HepG2 (cell line): ENCODE results near the gene SRP19. TPM values are rescaled to one million over a fixed set of nuclear protein-coding genes. Genes with fewer than 3 reads are reported as not detected.

Experiments
- ATF3 ChIP-seq: sonication (generic); formaldehyde crosslinking; IDR thresholded peaks from 2 replicates; pipeline ENCODE4 v1.4.0; 2020; ENCODE audit warnings: missing genetic modification reagents
- CCDC6 ChIP-seq: sonication (generic); formaldehyde crosslinking; IDR thresholded peaks from 2 replicates; pipeline ENCODE4 v1.8.1; 2022; ENCODE audit warnings: mild to moderate bottlenecking, missing genetic modification reagents, moderate library complexity
- DMTF1 ChIP-seq: sonication (generic); formaldehyde crosslinking; IDR thresholded peaks from 2 replicates; pipeline ENCODE4 v1.4.0; 2020; ENCODE audit warnings: mild to moderate bottlenecking, missing genetic modification reagents
- HDAC2 ChIP-seq: sonication (generic); formaldehyde crosslinking; IDR thresholded peaks from 2 replicates; pipeline ENCODE4 v1.4.0; 2020; ENCODE audit warnings: missing genetic modification reagents
- HHEX ChIP-seq: IDR thresholded peaks from 2 replicates; pipeline ENCODE4 v1.6.1; 2016; ENCODE audit warnings: control low read depth
- LRRFIP1 ChIP-seq: sonication (generic); formaldehyde crosslinking; conservative IDR thresholded peaks from 2 replicates; pipeline ENCODE4 v1.4.0; 2020; ENCODE audit warnings: missing genetic modification reagents
- SOX5 ChIP-seq: IDR thresholded peaks from 2 replicates; pipeline ENCODE4 v1.6.1; 2016; ENCODE audit warnings: borderline replicate concordance
- SP140L ChIP-seq: sonication (generic); formaldehyde crosslinking; IDR thresholded peaks from 2 replicates; pipeline ENCODE4 v1.4.0; 2020; ENCODE audit warnings: missing genetic modification reagents, borderline replicate concordance
- TFE3 ChIP-seq: IDR thresholded peaks from 2 replicates; pipeline ENCODE4 v1.6.1; 2016
- THAP11 ChIP-seq: IDR thresholded peaks from 2 replicates; pipeline ENCODE4 v1.6.1; 2016; ENCODE audit warnings: missing biosample characterization, missing genetic modification reagents
- XRCC5 ChIP-seq: fragments of 200-400 bp; formaldehyde crosslinking; optimal IDR thresholded peaks from 2 replicates; pipeline ENCODE3; 2017; ENCODE audit warnings: mild to moderate bottlenecking, low read length
- ZNF101 ChIP-seq: sonication (generic); formaldehyde crosslinking; IDR thresholded peaks from 2 replicates; pipeline ENCODE4 v1.4.0; 2020; ENCODE audit warnings: mild to moderate bottlenecking, low read depth, missing genetic modification reagents, borderline replicate concordance
- ZNF251 ChIP-seq: sonication (generic); formaldehyde crosslinking; IDR thresholded peaks from 2 replicates; pipeline ENCODE4 v1.9.0; 2021; ENCODE audit warnings: mild to moderate bottlenecking, missing genetic modification reagents
- ZNF431 ChIP-seq: sonication (generic); formaldehyde crosslinking; IDR thresholded peaks from 2 replicates; pipeline ENCODE4 v1.9.0; 2022; ENCODE audit warnings: missing genetic modification reagents, low read depth, mild to moderate bottlenecking, borderline replicate concordance
- ZNF619 ChIP-seq: sonication (generic); formaldehyde crosslinking; IDR thresholded peaks from 2 replicates; pipeline ENCODE4 v1.4.0; 2020; ENCODE audit warnings: mild to moderate bottlenecking, missing genetic modification reagents
- ZNF687 ChIP-seq: sonication (generic); formaldehyde crosslinking; IDR thresholded peaks from 2 replicates; pipeline ENCODE4 v1.5.1; 2020; ENCODE audit warnings: mild to moderate bottlenecking, missing genetic modification reagents, moderate library complexity
- ZNF709 ChIP-seq: sonication (generic); formaldehyde crosslinking; IDR thresholded peaks from 2 replicates; pipeline ENCODE4 v1.5.0; 2020; ENCODE audit warnings: mild to moderate bottlenecking, missing genetic modification reagents
- ZNF75D ChIP-seq: sonication (generic); formaldehyde crosslinking; IDR thresholded peaks from 2 replicates; pipeline ENCODE4 v1.8.1; 2023; ENCODE audit warnings: missing genetic modification reagents, mild to moderate bottlenecking, borderline replicate concordance
- polyA plus RNA-seq, 8 experiments: library from polyadenylated mRNA; depleted of rRNA in 3 of 8; stranded (reverse) in 7 of 8; unstranded in 1 of 8; fragments of >200 nt; fragmentation: Illumina TruSeq in 4 of 8; extraction: Trizol in 4 of 8; gene quantifications; 2 replicates each; pipeline versions ENCODE4 v1.2.1 to v1.2.3, GENCODE V29; 2011 to 2016; ENCODE audit warnings: low read depth in 4 of 8, missing spikeins in 1 of 8, mixed read lengths in 1 of 8; ENCODE audit not compliant: insufficient read depth in 1 of 8
- total RNA-seq, 5 experiments: library from RNA; depleted of rRNA; stranded (reverse); fragments of >200 nt; fragmentation: Illumina TruSeq; extraction: Trizol; gene quantifications; 2 replicates each; pipeline ENCODE4 v1.2.3, GENCODE V29; 2016; ENCODE audit warnings: low read depth in 1 of 5

Gene SRP19
- total and polyA plus RNA-seq, 2 of the 13 experiments (the other 11 are each of a cell fraction or from before 2014, with no cell fraction given) = 46.9 to 143 TPM

GRCh38 chr5:112860929-112861637 lies at the start of gene SRP19 (continued):
- TF ChIP-seq TFE3 (peak; percentile 90), LRRFIP1 (CRISPR knock-in tag) (no peak; the same call in 1 of the 2 replicates), XRCC5 (peak; percentile 48), ZNF101 (CRISPR knock-in tag) (no peak), SP140L (CRISPR knock-in tag) (no peak), ZNF251 (CRISPR knock-in tag) (no peak), THAP11 (peak; percentile 91), ZNF619 (CRISPR knock-in tag) (no peak), ZNF709 (CRISPR knock-in tag) (peak; percentile 96), ZNF431 (CRISPR knock-in tag) (peak; percentile 65; the same call in 1 of the 2 replicates), ATF3 (CRISPR knock-in tag) (peak; percentile 27; the same call in 1 of the 2 replicates), HHEX (peak; percentile 7; the same call in 1 of the 2 replicates), CCDC6 (CRISPR knock-in tag) (no peak), ZNF75D (CRISPR knock-in tag) (peak; percentile 90; the same call in 1 of the 2 replicates), ZNF687 (CRISPR knock-in tag) (peak; percentile 92), DMTF1 (CRISPR knock-in tag) (peak; percentile 89), SOX5 (peak; percentile 71), HDAC2 (CRISPR knock-in tag) (peak; percentile 69; the same call in 1 of the 2 replicates)
